HG02885 (cell line): ENCODE results near the gene FBXL14.

Experiments
- ATAC-seq: cut with Tn5 transposase; IDR thresholded peaks from one replicate; pipeline ENCODE4 v1.9.1; 2021; ENCODE audit warnings: mild to moderate bottlenecking; ENCODE audit not compliant: unreplicated experiment, poor library complexity

Gene FBXL14

DNA sequence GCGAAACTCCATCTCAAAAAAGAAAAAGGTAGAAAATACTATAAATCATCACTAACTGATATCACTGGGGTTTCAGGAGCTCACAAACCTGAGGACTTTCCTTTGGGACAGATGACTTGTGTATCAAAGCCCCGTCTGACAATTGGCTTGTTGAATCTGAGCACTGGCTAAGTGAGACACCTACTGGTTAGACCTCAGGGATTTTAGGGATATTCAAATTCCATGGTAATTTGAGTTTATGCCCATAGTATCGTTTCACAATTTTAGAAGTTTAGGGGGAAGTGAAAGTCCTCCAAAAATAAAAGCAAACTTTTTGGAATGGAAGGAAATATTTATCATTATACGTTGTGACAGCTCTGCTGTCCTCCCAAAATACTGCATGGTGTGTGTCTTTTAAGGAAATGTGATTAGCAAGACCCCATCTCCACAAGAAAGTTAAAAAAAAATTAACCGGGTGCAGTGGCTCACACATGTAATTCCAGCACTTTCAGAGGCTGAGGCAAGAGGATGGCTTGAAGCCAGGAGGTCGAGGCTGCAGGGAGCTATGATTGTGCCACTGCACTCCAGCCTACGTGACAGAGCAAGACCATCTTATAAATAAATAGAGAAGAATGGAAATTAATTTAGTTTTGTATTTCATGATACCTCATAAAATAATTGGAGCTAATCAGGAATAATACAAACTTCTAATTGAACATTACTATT lies 49.2 kb downstream of the FBXL14 start:
- no peak for ATAC-seq

DNA sequence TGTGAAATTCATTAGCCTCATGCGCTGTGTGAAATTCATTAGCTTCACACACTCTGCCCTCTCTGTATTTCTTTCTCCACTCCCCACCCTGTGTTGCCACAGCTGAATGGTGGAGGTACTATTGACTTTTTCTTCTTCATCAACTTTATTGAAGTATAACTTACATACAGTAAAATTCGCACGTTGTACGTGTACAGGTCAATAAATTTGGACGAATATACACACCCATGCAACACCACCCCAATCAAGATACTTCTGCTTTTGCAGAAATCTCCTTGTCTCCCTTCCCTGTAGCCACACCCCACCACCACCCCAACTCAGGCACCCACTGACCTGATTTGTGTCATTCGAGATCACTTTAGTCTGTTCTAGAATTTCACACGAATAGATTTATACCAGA lies 51.8 kb downstream of the FBXL14 start:
- ATAC-seq: no peak

DNA sequence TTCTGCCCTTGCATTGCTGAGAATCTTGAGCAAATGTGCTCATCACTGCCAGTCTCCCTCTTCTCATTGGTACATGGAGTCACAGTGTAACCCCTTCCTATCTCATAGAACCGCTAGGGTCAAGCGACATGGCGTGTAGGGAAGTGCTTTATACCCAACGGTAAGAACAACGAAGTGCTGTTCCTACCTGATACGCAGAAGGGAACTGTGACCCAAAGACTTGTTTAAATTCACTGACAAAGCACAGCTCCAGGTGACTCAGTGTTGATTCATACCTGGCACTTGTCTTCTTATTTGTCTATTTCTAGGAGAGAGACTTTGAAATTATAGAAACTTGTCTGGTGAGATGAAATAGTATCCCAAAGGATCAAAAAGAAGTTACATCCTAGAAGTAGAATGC lies 53.7 kb downstream of the FBXL14 start:
- ATAC-seq: no peak

DNA sequence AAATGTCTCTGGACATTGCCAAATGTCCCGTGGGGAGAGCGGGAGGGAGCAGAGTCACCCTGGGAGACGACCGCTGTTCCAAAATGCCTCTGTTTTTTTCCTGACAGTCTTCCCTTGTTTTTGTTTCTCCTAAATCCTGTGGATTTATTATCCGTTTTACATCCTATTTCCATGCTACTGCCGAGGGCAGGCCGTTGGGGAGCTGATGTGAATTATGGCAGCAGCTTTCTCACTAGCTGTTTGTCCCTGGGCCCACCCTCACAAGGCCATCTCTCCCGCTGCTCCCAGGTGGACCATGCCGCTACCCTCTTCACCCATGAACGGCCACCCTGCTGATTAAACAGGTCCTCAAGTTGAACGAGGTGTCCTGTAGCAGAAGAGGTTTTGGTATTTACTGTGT lies 55.2 kb downstream of the FBXL14 start:
- ATAC-seq: no peak

DNA sequence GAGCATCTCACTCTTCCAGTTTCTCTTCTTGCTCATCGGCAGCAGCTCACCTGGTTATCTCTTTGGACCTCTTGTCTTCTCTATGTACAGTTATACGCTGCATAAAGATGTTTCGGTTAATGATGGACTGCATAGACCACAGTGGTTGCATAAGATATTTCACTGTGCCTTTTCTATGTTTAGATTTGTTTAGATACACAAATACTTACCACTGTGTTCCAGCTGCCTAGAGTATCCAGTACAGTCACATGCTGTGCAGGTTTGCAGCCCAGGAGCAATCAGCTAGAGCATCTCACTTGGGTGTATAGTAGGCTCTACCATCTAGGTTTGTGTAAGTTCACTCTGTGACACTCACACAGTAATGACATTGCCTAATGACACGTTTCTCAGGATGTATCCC lies 57.6 kb downstream of the FBXL14 start:
- no peak for ATAC-seq

DNA sequence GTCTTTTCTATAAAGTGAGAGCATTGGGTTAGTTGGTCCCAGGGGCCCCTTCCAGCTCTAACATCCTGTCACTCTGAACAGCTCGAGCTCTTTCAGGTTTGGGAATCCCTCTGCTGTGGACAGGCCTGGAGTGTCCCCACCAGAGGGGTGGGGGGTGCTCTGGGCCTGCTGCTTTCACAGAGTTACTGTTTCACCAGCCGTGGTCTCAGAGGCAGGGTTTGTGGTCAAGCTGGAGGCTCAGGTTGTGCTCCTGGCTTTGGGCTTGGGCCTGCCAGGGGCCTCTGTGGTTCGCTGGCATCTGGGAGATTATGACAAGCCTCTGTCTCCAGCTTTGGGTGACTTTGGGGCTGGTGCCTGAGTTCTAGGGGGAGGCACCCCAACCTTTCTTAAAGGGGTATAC lies 59.6 kb downstream of the FBXL14 start:
- no peak for ATAC-seq

DNA sequence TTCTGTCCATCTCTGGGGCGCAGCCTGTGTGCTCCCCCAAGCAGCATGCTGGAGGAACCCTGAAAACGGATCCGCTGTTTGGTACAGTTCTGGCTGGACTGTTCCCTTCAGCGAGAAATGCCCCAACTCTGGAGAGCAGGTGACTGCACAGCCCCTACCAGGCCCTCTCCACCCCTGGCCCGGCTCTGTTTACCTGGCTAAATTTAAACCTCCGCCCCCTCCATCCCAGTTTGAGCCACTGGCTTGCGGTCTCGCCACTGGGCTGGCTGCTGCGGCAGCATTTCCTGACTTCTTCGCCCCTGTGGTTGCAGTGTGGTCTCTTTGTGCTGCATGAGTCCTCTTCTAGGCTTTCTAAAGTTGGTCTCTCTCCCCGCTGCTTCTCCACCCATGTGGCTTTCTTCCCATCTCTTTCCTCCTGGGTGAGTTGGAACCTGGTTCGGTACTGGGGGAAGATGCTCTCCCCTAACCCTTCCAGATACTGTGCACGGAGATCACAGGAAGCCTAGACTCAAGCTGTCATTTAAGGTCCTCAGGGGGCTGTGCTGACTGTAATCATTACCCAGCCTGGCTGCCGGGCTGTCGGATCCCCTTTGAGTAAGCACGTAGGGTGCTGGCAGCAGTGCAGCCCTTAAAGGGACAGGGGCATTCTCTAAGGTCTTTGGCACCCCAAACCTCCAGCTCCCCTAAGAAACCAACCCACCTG lies 60.6 kb downstream of the FBXL14 start:
- ATAC-seq: peak; percentile 47

DNA sequence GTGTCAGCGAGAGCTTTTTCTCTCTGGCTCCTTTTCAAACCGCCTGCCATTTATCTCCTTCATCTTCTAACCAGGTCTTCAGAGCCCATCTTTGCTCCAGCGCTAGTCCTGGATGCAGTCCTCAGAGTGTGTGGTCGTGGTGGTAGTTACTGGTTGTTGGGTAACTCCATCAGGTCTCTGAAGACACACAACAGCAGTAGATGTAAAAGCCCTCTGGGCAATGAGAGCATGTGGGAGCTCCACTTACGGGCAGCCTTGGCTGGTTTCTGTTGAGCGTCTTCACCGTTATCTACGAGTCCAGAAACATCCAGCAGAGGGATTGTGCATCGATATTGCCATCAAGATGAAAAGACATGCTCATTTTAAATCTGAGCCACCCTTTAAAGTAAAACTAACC lies 61.2 kb downstream of the FBXL14 start:
- peak; percentile 12 for ATAC-seq

DNA sequence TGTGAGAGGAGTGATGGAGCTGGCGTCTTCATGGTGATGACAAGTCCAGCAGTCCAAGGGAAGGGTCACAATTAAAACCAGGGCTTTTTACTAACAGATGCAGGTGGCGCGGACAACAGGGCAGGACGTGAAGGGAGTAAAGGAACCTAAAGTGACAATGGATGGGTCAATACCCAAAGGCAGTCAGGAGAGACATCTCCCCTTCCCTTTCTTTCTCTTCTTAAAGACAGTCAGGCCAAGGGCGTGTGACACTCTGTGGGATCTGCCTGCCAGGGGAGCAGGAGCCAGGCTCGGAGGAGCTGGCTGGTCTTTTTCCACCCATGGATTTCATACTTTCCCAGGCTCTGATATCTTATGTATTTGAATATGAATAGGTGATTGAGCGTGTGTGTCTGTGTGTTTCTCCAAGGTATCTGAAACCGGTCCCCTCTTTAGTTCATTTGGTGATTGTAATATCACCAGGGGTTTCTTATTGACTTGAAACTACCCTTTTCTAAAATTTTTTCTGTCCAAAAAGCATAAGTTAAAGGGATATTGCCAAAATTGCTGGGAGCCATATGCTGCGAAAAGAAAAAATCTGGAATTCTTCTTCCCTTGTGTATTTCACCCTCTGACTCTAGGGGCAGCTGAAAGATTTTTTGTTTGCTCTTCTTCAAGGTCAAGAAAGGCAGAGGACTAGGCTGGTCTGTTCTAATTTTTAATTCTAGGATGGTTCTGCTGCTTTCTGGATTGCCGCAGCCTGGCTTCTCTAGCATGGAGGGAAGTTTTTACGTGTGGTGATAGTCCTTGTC lies 61.8 kb downstream of the FBXL14 start:
- ATAC-seq: no peak

DNA sequence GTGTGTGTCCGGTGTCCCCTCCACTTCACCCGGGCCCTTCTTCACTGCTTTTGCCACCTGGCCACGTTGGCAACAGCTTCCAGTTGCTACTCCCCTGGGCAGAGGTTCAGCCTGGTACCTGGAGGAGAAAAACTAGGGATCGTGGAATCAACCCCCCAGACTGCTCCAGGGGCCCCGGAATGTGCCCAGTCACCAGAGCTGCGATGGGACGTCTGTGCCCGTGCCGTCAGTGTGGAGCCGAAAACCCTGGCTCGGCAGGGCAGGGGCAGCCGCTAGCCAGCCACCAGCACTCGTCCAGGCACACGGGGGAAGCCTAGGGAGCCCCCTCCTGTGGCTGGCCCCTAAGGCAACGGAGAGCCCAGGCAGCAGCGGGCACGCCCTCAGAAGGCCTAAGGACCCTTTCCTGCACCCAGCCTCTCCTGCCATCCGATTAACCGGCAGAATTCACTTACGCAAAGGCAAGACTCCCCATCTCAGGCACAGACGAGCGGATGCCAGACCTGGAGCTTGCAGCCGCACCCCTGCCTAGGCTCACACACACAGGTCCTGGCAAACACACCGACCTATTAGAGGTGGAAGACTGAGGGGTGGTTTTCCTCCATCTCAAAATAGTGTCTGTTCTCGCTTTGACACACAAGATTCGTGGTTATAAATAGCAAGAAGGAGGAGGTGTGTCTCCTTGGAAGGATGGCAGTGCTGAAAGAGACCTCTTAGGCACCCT lies 62.6 kb downstream of the FBXL14 start:
- no peak for ATAC-seq

DNA sequence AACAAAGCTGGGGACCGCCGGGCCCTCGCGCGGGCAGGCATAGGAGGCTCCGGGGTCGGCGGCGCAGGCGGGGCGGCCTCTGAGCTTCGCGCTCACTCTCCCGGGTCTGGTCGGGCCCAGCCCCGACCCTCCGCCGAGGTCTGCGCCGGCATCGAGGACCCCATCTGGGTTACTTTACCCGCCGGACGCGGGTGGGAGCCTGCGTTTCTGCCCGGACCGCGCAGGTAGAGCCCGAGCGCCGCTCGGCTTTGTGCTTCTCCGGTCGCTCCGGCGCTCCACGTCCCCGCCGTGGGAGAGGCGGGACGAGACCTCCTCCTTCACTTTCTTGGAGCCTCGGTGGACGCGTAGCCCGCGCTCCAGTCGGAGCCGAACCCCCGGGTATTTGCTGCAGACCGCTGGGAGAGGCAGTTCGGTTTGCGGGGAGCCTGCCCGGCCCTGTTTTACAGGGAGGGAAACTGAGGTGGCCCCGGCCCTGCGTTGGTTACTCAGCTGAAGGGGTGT lies 63.2 kb downstream of the FBXL14 start:
- ATAC-seq: no peak

DNA sequence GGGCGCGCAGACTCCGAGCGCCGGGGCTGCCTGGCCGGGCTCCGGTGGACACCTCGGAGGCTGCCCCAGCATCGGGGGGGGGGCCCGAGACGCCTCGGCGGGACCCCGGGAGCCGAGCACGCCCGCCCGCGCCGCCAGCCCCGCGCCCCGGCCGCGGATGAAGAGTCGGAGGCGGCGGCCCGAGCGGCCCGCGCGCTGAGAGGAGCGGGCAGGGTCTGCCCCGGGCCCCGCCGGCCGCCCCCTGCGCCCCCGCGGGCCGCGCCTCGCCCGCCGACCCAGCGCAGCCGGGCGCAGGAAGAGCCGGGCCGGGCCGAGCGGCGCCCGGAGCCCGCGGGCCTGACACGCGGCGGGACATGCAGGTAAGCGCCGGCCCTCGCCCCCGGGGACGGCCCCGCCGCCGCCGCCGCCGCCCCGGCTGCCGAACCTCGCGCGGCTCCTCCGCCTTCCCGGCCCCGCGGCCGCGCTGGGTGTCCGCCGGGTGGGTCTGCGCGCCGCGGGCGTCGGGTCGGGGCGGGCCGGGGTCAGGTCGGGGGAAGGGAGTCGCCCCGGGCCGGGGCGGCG lies 63.7 kb downstream of the FBXL14 start:
- ATAC-seq: no peak

DNA sequence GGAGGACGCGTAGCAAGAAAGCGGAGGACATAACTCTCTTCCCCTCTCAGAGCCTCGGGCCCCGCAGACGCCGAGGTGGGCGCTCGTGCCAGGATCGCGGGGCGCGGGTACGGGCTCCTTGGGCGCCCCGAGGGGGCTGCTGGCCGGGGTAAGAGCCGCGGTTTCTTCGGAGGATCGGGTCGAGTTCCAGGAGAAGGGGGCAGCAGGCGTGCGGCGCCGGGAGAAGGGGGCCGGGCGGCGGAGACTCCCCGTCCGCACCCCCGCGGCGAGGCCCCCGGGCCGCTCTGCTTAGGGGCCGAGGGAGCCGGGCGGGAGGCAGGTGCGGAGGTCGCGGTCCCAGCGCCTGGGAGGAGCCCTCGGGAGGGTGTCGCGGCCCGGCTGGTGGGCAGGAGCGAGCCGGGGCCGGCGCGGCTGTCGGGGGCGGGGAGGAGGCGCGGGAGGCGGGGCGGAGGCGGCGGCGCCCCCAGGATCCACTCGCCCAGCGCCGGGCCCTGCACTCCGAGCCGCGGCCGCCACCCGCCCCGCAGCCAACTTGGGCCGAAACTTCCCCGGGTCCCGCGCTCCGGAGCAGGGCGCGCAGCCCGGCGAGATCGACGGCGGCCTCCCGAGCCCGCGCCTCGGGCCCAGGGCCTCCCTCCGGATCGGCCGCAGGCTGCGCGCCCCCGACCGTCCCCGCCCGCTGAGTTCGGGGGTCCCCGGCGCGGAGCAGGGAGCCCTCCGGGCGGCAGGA lies 64.4 kb downstream of the FBXL14 start:
- no peak for ATAC-seq

DNA sequence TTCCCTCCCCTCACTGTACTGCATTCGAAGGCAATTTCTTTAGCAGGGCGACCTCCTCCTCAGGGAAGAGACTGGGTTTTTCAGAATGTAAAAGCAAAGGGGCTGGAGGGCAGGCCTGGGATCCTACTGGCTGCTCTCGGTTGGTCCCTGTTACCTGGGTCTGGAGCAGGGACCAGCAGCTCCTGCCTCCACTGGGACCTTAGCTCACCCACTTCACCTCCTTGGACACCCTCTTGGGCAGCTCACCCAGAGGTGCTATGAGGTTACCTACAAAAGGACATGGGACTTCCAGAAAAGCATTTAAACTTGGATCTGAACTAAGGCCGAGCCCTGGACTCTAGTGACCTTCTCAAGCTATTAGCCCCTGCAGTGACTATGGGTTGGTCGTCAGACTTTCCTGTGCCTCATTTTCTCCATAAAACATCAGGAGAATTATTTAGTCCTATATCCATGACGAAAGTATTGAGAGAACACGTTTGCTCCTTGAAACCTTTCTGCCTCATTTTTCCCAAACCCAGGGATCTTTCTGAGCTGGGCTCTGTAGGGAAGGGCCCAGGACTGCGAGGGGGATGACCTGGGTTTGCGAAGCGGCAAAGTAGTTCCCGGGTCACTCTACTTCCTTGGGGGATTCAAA lies 65.0 kb downstream of the FBXL14 start:
- no peak for ATAC-seq

DNA sequence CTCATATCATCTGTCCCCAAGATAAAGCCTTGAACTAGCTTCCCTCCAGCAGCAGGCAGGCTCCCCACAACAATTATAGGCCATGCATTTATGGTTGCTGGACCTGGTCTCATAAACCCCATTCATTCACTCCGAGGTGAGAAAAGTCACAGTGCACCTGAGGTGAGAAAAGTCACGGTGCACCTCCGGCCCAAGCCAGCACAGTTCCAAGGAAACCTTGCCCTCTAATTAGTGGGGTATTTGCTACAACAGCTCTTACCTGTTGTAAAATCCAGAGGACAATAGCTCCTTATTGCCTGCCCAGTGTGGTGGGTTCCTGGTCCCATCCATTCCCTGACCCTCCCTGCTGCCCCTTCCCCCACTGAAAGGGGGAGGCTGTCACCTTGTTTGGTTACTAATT lies 65.6 kb downstream of the FBXL14 start:
- no peak for ATAC-seq

DNA sequence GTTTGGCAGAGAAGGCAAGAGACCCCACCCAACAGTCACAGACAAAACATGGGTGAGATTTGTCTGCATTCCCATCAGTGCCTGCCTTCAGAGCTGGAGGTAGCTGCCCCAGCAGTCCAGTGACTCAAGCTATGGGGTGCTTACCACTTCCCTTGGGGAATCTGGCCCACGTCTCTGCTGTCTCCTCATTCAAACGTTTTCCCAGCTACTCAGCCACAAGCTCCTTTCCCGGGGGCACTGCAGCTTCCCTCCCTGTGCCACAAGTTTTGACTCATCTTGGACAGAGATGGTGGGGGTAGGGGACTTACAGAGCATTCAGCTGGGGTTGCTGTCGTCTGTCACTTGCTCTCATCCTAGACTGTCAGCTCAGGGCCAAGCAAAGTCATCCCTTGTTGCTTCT lies 66.6 kb downstream of the FBXL14 start:
- no peak for ATAC-seq

DNA sequence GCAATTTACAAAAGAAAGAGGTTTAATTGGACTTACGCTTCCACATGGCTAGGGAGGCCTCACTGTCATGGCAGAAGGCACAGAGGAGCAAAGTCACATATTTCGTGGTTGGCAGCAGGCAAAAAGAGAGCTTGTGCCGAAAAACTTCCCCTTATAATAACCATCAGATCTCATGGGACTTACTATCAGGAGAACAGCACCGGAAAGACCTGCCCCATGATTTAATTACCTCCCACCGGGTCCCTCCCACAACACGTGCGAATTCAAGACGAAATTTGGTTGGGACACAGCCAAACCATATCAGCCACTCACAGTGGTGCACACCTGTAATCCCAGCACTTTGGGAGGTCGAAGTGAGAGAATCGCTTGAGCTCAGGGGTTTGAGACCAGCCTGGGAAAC lies 68.5 kb downstream of the FBXL14 start:
- ATAC-seq: no peak

DNA sequence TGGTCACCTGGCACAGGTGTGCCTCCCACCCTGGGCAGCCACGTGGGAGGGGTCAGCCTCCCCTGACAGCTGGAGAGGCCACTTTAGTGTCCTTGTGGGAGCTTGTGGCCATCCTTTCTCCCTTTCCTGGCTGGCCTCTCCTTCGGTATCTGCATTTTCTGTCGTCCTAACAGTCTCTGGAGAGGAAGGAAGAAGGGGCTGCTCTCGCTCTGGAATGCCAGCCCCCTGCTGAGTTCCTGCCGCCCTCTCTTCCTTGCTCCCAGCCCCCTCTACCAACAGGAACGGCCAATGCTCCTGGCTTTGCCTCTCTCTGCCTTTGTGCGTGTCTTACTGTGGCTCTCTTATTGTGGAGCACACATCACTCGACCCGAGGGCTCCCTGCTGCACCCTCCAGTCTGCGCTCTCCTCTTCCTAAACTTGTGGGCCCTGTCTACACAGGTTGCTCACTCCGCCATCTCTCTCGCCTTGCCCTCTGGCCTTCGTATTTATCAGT lies 70.8 kb downstream of the FBXL14 start:
- no peak for ATAC-seq

DNA sequence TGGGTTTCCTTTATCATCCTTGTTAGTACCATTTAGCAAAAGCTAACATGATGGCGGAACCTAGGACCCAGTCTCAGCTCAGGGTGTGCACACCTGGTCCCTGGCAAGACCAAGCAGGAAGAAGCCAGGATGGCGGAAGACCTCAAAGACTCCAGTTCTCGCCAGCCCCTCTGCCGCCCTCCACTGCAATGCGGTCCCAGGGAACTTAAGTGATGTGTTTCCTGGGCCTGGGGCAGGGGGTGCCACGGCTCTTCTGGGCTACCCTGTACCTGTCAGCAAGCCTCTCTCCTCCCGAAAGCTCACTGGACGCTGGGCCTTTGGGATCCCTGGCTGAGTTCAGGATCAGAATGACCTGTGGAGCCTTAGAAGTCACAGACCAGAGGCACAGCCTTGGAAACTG lies 71.3 kb downstream of the FBXL14 start:
- ATAC-seq: no peak
